GM10266 (cell line): ENCODE data around the gene CAMTA2.

Experiments used
- DNase-seq: peaks from one replicate; pipeline ENCODE4 v3.0.0; 2012; ENCODE audit errors: extremely low spot score
- TF ChIP-seq, protein P1 (sequence below): IDR thresholded peaks from 2 replicates; pipeline ENCODE4 v1.5.1; 2012; ENCODE audit warnings: mild to moderate bottlenecking, low read depth; ENCODE audit not compliant: control insufficient read depth, insufficient read depth; ENCODE audit errors: missing control alignments

Gene CAMTA2

DNA sequence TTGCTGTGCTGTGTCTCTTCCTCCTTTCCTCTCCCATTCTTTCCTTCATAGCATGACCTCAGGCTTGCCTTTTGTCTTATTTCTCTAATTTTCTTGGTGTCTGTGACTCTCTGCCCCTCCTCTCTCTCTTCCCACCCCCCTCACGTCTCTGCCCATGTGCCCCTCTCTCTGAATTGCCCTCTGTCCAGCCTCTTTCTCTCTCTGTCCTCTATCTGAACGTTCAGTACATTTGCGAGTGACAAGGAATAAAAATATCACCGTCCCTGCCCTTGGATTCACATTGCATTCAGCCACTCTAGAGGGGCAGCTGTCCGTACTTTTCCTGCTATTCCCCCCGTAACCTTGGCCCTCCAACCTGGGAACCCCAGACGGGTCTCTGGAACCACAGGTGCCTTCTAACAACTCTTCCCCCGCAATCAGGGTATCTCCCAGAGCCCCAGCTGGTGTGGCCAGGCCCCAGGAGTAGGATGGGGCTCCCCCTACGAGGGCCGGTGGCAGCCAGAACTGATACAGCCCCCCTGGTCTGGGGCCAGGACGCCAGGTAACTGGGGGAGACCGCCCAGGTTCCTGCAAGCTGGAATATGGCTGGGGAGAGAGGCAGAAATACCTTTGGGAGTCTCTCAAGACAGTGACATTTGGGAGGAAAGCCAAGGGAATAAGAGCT is 12.1 kb upstream of the CAMTA2 start:
- TF ChIP-seq, protein P1, sequence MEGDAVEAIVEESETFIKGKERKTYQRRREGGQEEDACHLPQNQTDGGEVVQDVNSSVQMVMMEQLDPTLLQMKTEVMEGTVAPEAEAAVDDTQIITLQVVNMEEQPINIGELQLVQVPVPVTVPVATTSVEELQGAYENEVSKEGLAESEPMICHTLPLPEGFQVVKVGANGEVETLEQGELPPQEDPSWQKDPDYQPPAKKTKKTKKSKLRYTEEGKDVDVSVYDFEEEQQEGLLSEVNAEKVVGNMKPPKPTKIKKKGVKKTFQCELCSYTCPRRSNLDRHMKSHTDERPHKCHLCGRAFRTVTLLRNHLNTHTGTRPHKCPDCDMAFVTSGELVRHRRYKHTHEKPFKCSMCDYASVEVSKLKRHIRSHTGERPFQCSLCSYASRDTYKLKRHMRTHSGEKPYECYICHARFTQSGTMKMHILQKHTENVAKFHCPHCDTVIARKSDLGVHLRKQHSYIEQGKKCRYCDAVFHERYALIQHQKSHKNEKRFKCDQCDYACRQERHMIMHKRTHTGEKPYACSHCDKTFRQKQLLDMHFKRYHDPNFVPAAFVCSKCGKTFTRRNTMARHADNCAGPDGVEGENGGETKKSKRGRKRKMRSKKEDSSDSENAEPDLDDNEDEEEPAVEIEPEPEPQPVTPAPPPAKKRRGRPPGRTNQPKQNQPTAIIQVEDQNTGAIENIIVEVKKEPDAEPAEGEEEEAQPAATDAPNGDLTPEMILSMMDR, result no peak
- DNase-seq, result no peak

DNA sequence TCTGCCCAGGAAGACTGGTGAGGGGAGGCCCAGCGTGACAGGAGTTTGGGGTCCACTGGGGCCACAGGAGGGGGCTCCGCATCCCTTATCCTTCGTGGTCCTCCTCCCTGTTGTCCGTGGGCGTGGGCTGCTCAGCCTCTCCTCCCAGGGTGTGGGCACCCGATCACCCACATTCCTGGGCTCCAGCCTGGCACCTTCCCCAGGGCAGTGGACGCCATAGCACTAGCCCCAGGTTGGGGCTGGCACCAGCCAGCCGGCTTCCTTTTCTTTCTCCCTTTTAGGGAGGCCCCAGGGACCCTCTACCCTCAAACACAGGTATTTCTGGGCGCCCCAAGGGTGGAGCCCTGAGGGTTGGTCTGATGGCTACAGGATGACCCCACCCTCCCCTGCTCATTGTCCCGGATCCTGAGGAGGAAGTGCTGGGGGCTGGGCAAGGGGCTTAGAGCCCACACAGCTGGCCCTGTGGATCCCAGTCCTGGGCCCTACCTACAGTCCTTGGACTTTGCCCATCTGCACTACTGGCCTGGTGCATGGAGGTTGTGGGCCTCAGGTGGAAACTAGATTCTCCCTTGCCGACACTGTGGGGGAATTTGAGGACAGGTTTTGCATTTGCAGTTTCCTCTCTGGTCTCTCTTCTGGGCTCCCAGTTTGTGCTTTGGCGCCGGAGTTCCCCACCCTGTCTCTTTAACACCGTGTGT is 11.4 kb upstream of the CAMTA2 start:
- peak; percentile 72 for DNase-seq
- TF ChIP-seq, protein P1, result no peak

DNA sequence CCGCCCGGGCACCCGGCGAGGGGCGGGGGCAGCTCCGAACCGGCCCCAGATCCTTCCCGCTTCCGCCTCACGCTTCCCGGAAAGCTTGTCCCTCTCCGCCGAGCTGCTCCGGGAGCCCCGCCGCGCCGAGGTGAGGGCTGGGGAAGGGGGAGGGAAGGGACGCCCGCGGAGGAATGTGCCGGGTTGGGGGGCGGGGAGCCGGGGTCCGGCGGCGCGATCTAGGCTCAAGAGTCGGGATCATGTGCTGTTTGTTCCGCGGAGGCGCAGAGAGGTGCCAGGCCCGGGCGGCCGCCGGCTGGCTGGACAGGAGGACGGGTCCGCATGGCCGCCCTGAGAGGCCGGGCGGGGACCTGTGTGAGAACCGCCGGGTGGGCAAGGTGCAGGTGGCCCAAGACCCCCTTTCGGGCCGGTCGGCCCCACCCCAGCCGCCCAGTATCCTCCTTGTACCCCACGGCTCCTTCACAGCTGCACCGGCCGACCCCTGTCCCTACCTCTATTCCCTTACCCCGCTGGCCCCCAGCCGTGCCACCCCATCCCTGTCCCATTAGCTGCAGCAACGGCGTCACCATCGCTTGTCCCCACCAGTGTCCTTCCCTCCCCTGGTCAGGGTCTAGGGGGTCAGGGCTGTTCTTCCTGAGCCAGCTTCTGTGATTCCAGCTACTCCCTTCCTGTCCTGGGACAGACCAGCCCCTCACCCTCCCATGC is 10.7 kb upstream of the CAMTA2 start:
- no peak for DNase-seq
- TF ChIP-seq, protein P1, result no peak

- DNase-seq, result peak; percentile 100
- TF ChIP-seq, protein P1, result no peak
Measured at GRCh38 chr17:4997302-4998026, 10.0 kb upstream of the CAMTA2 start, which contains the start of the genes INCA1 and KIF1C. Gene INCA1, minus strand, starts transcription at chr17:4997522. Its CDS starts 3,085 bp downstream, at chr17:4994437. Gene KIF1C, plus strand, starts transcription at chr17:4997950. Its CDS starts 2,297 bp downstream, at chr17:5000247.

DNA sequence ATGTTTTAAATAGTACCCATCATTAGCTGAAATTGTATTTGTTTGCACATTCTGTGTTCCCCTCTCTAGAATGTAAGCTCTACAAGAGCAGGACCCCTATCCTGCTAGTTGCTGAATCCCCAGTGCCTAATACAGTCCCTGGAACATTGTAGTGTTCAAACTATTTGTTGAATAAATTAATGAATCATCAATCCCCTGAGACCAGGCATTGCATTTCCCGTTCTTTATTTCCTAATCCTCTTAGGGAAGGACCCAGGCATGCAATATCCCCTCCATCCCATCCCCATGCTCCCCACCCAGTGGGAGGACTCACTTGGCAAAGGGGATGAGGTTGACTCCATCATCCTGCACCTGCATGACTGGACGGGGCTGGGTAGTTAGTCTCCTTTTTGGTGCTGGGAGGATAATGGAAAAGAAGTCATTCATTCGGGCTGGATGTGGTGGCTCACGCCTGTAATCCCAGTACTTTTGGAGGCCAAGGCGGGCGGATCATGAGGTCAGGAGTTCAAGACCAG is 6.7 kb upstream of the CAMTA2 start:
- no peak for DNase-seq

More for the DNA sequence above, 6.7 kb upstream of the CAMTA2 start:
- TF ChIP-seq, protein P1, result no peak
